KBM-7 (cell line): ENCODE results near the gene RTN4.

Source experiments
- DNase-seq: peaks from one replicate; pipeline ENCODE4 v3.0.0-alpha.2; 2015
- in situ Hi-C: fragments of 300-500 bp; cut with MboI; formaldehyde crosslinking; loops from 2 replicates; pipeline ENCODE4 v1.14.3; 2020; ENCODE audit warnings: low sequenced_read_pairs, low pct_unique_long_range_greater_than_20kb, mixed read lengths

RTN4 gene

DNA sequence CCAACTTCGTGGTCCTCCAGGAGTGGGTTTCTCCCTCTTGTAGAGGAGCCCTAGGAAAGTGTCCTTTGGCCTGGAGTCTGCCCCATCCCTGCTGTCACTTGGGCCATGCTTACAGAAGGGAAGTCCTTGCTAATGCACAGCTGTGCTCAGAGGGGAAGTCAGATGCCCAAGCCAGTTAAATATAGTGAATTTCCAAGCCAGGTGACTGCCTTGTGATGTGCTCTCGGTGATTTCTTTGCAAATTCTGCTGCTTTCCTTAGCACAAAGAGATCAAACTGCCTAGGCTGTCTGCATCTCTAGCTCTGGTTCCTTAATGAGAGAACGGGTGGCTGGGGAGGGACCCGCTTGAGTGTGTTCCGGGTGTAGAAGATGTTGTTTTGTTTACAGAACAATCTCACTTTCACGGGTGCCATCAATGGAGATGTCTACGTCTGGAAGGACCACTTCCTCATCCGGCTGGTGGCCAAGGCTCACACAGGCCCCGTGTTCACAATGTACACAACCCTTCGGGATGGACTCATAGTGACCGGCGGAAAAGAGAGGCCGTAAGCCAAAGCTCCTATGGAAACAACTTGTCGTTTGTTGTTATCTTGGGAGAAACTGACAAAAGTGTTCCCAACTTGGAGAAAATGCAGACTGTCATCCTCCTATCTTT is 91.4 kb downstream of the RTN4 start:
- in situ Hi-C loops = no loop called here
- DNase-seq = no peak

DNA sequence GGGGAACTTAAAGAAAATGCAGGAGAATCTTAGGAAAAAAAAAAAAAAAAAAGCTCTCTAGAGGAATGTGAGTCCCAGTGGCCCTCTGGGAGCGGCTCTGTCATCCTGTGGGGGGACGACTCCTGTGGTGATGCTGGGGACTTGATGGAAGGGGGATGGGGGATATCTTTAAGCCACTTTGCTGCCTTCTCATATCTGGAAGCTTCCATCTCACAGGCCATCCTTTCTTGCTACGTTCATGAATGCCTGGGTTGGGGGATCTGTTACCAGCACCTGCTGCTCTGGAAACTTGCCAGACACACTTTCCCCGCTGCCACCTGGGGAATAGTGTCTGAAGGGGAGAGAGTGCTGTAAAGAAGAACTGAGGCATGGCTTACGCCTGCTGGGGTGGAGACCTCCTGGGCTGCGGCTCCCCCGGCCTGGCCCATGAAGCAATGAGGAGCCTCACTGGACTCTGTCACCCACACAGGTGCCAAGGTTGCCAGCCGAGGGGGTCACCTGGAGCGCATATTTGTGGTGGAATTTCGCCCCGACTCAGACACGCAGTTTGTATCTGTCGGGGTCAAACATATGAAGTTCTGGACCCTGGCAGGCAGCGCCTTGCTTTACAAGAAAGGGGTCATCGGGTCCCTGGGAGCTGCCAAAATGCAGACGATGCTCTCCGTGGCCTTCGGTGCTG is 92.8 kb downstream of the RTN4 start:
- no peak for DNase-seq
- in situ Hi-C loops = no loop called here

DNA sequence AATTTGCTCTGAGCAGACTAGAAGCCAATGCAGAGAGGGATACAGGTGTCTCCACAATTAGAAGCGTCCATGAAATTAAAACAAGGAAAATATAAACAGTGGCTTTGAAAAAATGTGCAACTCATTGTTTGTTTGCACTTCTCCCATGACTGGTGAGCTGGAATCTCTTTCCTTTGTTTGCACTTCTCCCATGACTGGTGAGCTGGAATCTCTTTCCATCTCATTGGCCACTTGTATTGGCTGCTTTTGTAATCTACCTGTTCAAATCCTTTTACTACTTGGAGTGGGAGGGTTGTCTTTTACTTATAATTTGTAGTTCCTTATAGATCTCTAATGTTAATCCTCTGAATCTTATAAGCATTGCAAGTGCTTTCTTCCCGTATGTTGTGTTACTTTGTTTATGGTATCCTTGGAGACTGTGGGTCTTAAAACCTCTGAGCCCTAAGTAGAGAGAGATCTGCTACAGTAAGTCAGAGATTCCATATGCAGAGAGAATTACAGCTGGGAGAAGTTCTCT is 94.1 kb downstream of the RTN4 start:
- no peak for DNase-seq
- in situ Hi-C loops = no loop called here

DNA sequence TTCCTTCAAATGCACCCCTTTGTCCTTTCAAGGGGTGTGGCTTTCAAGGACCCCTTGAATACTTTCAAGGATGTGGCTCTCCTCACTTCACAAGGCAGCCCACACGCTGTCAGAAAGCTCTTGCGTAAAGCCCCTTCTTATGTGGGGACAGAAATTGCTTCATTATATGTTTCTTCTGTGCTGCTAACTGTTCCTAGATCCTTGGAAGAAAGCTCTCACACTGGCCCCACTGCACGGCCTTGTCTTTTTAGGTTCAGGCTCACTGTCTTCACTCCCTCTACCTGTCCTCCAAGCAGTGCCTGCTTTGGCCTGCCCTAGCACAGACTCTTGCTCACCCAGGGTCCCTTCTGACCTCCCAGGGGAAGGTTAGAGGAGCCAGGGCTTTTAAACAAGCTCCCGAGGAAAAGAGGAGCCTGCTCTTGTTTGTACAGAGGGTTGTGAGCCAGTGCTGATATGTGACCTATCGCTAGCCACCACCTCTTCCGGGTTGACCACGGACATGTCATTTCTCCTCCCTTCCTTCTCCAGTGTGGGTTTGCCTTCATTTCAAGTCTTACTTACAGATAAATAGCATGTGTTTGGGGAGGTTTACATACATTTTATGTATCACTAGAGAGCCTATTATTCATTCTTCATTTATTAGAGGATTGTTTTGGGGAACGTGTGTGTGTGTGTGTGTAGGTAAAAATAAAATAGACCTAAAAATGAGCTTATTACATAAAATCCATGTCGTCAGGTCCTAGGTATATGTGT is 94.7 kb downstream of the RTN4 start:
- in situ Hi-C loops = no loop called here
- DNase-seq = peak; percentile 46

DNA sequence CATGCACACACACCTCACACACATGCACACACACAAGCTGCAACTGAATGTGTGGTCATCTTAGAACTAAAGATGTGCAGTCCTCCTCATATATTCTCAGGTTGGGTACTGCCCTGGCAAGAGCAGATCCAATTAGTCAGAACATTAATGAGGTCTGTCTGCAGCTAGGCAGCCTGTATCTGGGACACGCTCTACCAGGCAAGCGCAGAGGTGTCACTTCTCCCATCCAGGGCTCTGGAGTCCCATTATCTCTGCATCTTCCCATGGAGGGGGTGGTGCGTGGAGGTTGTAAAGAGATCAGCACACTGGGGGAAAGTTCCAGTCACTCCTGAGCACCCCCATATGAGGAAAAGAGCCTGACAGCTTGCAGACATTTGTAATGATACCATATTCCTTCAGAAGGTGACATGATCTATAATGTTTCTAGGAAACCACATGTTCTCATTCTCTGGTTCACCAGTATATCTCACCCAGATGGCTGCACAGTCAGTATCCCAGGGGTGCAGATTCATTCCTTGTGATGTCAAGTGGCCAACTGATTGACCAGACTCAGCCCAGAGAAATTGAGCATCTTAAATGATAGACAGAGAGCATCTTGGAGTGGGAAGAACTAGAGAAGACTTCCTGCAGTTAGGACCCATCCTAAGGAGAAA is 95.4 kb downstream of the RTN4 start:
- no peak for DNase-seq
- in situ Hi-C loops = no loop called here

DNA sequence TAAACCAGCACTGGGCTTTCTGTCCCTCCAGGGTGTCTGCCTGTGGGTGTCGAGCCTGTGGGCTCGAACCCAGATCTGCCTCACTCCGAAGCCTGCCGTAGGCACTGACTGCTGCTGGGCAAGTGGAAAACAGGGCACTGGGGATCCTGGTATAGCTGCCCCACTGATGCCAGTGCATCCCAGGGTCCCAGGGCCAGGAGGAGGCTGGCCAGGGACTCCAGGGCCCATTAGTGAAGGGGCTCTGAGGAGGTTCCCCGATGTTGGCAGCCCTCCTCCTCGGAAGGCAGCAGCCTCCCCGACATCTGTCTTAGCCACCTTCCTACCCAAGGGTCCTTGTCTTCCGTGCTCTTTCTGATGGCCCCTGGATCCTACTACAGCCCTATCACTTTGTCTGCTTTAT is 96.1 kb downstream of the RTN4 start:
- no peak for DNase-seq
- in situ Hi-C loops = no loop called here

DNA sequence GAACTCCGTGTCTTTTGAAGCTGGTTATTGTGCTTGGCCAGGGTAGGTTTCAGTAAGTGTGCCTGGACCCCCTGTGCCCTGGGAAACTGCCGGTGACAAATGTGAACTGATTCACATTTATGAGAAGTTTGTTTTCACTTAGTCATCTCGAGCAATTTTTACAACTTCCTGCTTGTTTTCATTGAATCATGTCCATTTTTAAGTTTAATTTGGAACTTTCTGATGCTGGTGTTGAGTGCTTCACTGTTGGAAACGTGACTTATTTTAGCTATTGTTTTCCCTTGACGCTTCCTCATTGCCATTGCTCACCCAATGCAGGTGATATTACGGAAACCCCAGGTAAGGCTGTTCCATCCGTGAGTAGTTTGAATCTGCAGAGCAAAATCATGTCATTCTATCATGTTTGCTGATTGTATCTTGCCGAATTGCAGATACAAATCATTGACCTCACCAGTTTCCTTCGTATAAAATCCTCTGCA is 97.2 kb downstream of the RTN4 start:
- DNase-seq = no peak
- in situ Hi-C loops = no loop called here

DNA sequence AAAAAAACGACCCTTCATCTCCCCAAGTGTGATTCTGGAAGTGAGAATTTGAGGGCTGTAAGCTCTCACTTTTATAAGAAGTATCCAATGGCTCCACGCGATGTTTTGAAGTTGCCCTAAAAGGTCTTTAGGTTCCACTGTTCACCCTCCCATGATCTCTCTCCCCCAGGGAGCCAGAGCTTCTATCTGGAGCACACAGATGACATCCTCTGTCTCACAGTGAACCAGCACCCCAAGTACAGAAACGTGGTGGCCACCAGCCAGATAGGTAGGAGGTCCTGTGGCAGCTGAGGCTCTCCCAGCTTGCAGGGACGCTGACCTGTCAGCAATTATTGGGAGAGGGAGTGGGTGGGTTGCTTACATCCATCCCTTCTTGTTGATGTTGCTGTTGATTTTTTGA is 97.8 kb downstream of the RTN4 start:
- in situ Hi-C loops = no loop called here
- DNase-seq = no peak

DNA sequence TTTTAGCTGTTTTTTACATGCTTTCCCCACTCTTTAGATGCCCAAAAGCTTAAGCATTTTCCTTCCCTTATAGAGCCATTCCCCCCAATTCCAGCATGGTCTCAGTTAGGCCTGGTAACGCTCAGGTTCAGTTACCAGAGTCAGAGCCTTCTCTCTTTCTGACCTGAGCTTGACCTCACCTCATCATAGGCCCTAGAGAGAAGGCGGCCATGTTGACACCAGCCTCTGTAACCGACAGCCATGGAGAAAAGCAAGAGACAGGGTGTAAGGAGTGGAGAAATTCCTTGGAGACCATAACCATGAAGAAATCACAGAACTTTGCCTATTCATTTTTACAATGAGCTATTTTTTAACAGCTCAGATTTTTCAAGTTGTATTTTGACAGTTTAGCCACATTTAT is 99.4 kb downstream of the RTN4 start:
- in situ Hi-C loops = no loop called here
- no peak for DNase-seq

DNA sequence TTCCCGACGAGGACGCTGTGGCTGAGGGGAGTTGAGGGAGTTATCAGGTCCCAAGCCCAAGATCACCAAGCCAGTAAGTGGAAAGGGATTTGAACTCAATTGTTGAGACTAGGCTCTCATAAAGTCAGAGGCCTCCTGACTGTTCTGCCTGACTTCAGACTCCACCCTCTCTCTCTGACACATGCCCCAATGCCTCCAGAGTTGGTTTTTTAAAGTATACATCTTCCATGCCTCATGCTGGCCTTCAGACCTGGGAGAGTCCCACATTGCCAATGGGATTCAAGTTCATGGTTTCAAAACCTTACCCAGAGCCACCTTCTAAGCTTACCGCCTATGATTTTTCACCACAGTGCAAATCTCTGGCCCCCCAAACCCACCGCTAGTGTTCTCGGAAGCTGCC is 100.8 kb downstream of the RTN4 start:
- DNase-seq = no peak
- in situ Hi-C loops = no loop called here

DNA sequence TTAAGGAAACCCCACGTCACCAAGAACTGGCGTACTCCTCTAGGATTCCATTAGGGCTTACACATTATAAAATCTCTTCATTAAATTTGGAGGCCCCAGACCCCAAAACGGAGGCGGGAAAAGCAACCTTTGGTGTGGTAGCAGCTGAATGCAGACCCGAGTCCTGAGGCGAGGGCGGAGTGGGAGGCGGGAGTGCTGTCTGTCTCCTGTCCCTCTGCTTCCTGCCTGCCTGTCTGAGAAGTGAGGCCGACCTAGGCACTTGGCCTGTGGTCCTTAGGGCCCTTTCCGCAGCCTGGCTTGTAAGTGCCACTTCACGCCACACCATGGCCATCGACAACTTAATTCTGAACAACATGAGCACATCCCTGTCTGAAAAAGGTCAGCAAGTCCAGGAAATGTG is 102.1 kb downstream of the RTN4 start:
- in situ Hi-C loops = no loop called here
- DNase-seq = no peak

DNA sequence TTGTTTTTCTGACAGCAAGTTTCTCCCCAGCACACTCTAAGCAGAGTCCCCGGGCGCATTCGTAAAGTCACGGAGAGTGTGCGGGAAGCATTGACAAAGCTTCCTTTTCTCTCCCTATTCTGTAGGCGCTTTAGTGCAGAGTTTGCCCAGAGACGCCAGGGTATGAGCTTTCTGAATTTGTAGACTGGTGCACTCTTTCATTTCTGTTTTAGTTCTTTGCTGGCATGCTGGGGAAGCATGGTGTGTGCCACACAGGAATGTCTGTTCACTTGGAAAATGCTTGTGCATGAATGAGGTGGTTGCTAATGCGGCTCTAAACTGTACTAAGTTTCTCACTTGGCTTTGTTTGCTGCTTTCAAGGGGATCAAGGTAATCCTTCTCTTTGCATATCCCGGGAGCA is 102.6 kb downstream of the RTN4 start:
- in situ Hi-C loops = no loop called here
- DNase-seq = no peak

DNA sequence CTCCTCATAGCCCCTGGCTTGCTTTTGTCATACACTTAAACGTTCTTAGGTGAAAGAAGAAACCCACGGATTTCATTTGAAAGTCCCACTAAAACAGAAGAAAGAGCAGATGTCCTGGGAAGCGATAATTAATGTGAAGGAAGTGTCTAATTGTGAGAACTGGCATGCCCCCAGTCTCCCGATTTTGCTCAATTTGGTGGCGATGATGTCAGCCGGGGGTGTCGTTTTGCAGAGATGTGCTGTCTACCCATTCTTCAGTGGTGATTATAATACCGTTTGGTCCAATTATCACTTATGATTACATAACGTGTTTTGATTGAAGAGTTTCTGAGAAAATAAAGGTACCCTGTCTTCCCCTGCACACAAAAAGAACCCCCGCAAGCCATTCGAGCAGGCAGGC is 103.1 kb downstream of the RTN4 start:
- in situ Hi-C loops = no loop called here
- DNase-seq = no peak

DNA sequence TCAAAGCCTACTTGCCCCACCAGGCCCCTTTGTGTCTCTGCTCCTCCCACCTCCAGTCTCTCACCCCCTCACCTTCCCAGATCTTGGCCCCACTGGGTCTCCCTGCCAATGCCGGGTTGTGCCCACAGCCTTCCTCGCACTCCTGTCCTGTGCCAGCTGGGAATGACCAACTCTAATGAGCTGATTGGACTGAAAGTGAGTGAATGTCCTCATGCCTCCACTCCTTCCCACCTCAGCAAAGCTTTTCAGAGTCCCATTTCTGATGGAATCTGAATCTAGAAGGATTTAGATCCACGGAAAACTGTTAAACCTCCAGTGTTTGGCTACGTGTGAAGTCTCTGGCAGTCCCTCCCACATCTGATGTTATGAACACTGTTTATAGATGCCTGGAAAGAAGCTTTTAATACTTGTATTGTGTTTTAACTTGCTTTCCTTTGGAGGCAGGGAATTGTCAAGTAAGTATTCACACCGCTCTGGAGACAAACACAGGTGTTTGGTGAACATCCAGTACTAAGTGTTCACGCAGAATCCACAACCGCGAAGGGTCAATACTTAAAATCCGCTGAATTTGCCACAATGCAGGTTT is 103.9 kb downstream of the RTN4 start:
- no peak for DNase-seq
- in situ Hi-C loops = no loop called here

DNA sequence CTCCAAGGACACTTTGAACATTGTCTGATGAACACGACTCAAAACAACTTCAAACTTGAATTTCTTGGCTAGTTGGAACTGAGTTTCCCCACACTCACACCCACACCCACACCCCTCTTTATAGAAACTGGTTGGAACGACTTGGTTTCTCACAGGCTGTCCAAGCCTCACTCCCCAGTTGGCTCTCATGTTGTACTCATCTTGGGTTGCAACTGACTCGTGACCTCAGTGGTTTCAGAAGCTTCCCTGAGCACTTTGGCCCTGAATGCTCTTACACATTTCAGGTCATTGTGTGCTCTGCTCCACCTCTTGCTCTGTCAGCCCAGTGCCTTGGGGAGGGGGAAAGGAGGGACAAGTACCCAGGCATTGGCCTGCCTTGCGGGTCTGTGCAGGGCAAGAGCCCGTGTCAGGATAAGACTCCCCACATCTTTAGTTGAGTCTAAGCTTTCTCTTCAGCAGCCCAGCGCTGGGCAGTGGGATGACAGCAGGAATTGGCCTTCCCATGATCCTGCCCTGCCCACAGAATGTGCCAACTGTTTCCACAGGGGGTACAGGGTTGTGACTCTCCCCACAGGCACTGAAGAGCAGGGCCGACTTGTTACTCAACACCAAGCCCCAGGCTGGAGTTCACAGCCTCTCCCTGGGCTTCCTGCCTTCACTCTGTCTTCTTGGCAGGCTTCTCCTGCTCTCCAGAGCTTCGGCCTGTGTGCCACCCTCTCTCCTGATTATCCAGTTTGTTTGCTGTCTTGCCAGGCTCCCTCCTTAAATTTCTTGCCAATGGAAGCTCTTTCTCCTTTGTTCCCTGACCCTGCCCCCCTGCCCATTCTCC is 104.6 kb downstream of the RTN4 start:
- in situ Hi-C loops = no loop called here
- no peak for DNase-seq

DNA sequence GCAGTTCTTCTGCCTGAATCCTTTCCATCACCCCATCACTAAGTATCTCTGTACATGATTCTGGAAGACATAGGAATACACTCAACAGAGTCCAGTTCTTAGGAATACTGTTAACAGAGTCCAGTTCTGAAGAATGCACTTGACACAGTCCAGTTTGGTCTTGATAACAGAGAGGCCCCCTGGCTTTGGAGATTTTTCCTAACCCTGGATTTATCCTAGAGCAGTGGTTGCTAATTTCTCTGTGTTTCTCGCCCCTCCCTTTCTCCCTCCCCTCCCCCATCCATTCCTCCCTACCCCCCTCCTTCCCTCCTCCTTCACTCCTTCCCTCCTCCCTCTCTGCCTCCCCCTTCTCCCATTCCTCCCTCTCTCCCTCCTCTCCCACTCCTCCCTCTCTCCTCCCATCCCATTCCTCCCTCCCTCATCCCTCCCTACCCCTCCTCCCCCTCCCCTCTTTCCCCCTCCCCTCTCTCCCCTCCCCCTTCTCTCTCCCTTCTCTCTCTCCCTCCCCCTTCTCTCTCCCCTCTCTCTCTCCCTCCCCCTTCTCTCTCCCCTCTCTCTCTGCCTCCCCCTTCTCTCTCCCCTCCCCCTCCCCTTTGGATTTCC is 105.4 kb downstream of the RTN4 start:
- in situ Hi-C loops = no loop called here
- DNase-seq = no peak

DNA sequence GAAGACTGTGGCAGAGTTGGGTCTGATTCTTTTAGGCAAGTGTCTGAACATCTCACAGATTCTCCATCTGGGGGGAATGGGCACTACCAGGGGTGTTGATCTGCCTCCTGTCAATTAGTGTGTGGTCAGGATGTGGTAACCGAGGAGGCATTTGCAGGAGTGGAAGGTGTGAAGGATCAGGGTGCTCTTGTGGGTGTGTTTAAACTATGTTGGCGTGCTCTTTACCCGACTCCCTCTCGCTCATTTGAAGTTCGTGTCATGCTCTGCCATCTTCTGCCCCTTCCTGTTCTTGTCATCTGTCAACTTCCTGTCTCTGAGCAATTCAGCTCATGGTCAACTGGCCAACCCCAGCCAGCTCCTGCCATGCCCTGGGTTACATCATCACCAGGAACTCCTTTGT is 107.9 kb downstream of the RTN4 start:
- no peak for DNase-seq
- in situ Hi-C loops = no loop called here

DNA sequence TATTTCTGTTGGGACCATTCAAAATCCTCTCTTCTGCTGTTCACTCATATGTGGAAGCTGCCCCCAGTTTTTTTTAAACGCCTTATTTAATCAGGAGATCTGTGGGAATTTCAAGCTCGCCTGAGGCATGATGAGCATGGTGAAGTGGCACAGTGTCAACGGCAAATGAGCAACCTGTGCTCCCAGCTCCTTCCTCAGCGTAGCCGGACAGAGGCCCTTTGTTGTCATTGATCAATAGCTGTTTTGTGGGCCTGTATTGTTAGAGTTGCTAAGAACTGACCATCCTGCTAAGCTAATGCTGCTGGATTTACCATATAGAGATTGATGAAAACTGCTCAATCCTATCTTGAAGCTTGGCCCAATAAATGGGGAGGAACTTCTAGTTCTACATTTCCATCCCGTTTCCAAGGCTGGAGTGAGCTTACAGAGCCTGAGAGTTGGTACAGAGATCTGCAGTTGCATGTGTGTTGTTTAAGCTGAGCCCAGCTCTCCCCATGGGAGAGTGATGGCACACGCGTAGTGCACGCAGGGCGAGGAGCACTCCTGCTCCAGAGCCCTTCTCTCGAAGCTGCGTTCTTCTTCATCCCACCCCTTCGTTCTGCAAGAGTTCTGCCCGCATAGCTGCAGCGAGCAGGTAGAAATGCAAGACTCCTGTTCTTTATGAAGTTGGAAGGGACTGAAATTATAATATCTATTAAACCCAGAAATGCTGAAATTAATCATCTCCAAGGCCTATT is 108.8 kb downstream of the RTN4 start:
- in situ Hi-C loops = no loop called here
- no peak for DNase-seq
